Thoracic aorta (tissue), 2 donors: ENCODE results near the gene UBE2V1. TPM values are rescaled to one million over a fixed set of nuclear protein-coding genes. Genes with fewer than 3 reads are reported as not detected.

Experiments
- ATAC-seq: fragments of 150-250 bp; one replicate; pipeline ENCODE4 v1.8.0; 2017; ENCODE audit warnings: low read depth; ENCODE audit not compliant: insufficient number of reproducible peaks, low FRiP score
- DNase-seq: peaks from one replicate; pipeline ENCODE4 v3.0.0-alpha.2; 2020; ENCODE audit warnings: low spot score
- H3K27ac ChIP-seq, 2 donors: fragments of 200-600 bp; sonication (generic); 1 replicate in 1 of 2; 2 replicates in 1 of 2; pipeline ENCODE4 v1.5.1; 2016; ENCODE audit warnings: mild to moderate bottlenecking in 2 of 2, moderate library complexity in 2 of 2
- H3K27me3 ChIP-seq: fragments of 200-600 bp; sonication (generic); replicated peaks from 2 replicates; pipeline ENCODE4 v1.6.0; 2016; ENCODE audit warnings: mild to moderate bottlenecking; ENCODE audit not compliant: insufficient read depth
- H3K36me3 ChIP-seq: fragments of 200-600 bp; sonication (generic); one replicate; pipeline ENCODE4 v1.5.1; 2016
- H3K4me1 ChIP-seq, 2 donors: fragments of 200-600 bp; sonication (generic); 1 replicate in 1 of 2; 2 replicates in 1 of 2; pipeline versions ENCODE4 v1.5.1 to v1.6.0; 2016; ENCODE audit warnings: low read depth in 2 of 2, mild to moderate bottlenecking in 1 of 2; ENCODE audit not compliant: control insufficient read depth in 1 of 2
- H3K4me3 ChIP-seq: fragments of 200-600 bp; sonication (generic); 2 replicates; pipeline ENCODE4 v1.5.1; 2016; ENCODE audit warnings: mild to moderate bottlenecking
- H3K9me3 ChIP-seq: fragments of 200-600 bp; sonication (generic); 2 replicates; pipeline ENCODE4 v1.5.1; 2016
- CTCF ChIP-seq: fragments of 200-600 bp; sonication (generic); IDR thresholded peaks from one replicate; pipeline ENCODE4 v1.5.1; 2019; ENCODE audit warnings: antibody characterized with exemption
- total RNA-seq, 2 donors: library from RNA; depleted of rRNA; stranded (reverse); fragments of >200 nt; gene quantifications; one replicate each; pipeline versions ENCODE4 v1.1.0 to v1.2.3, GENCODE V29; 2016

The UBE2V1 gene
- total RNA-seq, 2 donors from 2014 or later = 91.7 to 98.4 TPM

DNA sequence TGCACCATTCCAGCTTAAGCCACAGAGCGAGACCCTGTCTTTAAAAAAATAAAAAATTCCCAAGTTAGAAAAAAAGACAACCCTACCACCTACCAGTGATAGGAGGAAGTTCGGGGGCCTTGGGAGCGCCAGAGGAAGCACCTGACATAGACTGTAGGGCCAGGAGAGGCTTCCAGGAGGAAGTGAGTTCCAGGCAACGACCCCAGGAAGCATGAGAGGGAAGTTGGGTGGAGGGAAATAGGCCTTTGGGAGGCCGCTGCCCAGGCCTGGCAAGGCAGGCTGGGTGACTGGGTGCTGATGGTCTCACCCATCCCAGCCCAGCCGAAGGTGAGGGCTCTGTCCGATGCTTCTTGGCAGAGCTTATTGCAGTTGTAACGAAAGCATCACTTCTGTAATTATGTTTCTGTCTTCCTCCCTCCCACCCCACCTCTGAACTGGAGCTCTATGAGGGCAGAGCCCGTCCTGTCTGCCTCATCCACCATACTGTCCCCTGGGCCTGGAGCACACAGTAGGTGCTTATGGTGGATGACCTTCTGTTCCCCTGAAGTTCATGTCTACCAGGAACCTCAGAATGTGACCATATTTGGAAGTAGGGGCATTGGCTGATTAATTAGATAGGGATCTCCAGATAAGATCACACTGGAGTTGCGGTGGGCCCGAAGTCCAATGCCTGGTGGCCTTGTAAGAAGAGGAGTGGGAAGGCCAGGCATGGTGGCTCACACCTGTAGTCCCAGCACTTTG, 54.1 kb downstream of the UBE2V1 start:
- Histone ChIP-seq H3K4me3 (no peak overlapping the region), H3K9me3 (no peaks in the 10 kb centered on the region), H3K27ac (no peak overlapping the region), H3K4me1 (peaks cover 12 to 16% of the 10 kb centered on the region in 2 donors), H3K36me3 (no peaks in the 10 kb centered on the region), H3K27me3 (no peaks in the 10 kb centered on the region)
- TF ChIP-seq CTCF = no peak
- DNase-seq (no peak), ATAC-seq (no peak)

DNA sequence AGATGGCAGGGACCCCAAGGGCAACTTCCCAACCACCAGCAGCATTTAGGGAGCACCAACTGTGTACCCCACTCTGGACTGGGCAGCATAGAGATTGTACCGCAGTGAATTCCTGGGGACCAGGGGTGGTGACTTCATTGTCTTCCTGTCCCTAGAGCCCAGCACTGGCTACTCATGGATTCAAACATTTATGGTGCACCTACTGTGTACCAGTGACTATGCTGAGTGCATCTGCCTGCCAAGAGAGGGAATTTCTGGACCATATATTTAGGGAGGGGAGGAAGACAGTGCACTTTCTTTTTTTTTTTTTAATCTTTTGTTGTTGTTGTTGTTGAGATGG, 55.3 kb downstream of the UBE2V1 start:
- Histone ChIP-seq H3K27me3 (no peaks in the 10 kb centered on the region), H3K9me3 (no peaks in the 10 kb centered on the region), H3K27ac (no peak overlapping the region), H3K36me3 (no peaks in the 10 kb centered on the region), H3K4me1 (peaks cover 12 to 16% of the 10 kb centered on the region in 2 donors), H3K4me3 (no peak overlapping the region)
- TF ChIP-seq CTCF = no peak
- ATAC-seq (no peak), DNase-seq (no peak)

GRCh38 chr20:50056951-50057713, 55.8 kb downstream of the UBE2V1 start:
- Histone ChIP-seq H3K27me3 (no peaks in the 10 kb centered on the region), H3K27ac (no peak overlapping the region), H3K9me3 (no peaks in the 10 kb centered on the region), H3K36me3 (no peaks in the 10 kb centered on the region), H3K4me3 (no peak overlapping the region), H3K4me1 (peaks cover 12 to 16% of the 10 kb centered on the region in 2 donors)
- no peak for TF ChIP-seq CTCF
- ATAC-seq = no peak
- no peak for DNase-seq

DNA sequence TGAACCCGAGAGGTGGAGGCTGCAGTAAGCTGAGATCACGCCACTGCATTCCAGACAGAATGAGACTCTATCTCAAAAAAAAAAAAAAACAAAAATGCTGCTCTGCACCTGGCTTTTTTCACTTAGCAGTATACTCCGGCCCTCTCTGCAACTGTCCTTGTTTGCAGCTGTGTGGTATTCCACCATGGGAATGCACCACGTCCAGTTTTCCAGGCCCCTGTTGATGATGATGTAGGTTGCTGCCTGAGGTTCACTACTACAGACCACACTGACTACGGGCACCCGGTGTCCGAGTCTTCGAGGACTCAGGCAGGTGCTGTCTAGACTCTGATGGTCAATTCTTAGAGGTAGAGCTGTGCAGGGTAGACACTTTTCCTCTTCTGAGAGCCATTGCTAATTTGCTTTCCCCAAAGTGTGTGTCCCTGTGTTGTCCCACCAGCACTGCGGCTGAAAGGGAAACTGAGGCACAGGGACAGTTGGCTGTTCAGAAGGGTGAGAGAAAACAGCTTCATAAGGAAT, 56.5 kb downstream of the UBE2V1 start:
- H3K4me3 ChIP-seq = no peak overlapping the region
- H3K36me3 ChIP-seq = no peaks in the 10 kb centered on the region
- no peaks in the 10 kb centered on the region for H3K27me3 ChIP-seq
- ATAC-seq (no peak), DNase-seq (no peak)
- H3K9me3 ChIP-seq = no peaks in the 10 kb centered on the region
- no peak overlapping the region for H3K27ac ChIP-seq
- no peak for TF ChIP-seq CTCF
- peaks cover 12 to 16% of the 10 kb centered on the region in 2 donors for H3K4me1 ChIP-seq

DNA sequence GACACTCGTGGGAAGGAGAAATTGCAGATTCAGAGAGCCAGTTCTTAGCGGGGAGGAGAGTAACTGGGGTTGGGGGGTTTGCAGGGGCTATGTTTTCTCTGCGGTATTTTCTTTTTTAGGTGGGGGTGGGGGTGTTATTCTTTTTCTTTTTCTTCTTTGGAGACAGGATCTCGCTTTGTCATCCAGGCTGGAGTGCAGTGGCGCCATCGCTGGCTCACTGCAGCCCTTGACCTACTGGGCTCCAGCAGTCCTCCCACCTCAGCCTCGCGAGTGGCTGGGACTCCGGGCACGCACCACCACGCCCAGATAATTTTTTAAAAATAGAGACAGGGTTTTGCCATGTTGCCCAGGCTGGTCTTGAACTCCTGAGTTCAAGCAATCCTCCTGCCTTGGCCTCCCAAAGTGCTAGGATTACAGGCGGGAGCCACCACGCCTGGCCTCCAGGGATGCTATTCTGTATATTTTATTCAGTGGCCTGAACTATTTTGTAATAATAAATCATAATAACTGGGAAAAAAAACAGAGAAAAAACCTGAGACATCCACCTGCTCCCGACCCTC, 57.3 kb downstream of the UBE2V1 start:
- H3K4me1 ChIP-seq = peaks cover 12 to 16% of the 10 kb centered on the region in 2 donors
- no peak for DNase-seq
- no peak for TF ChIP-seq CTCF
- H3K27me3 ChIP-seq = no peaks in the 10 kb centered on the region
- peak overlapping the region; percentile 10 to 55 for H3K27ac ChIP-seq
- H3K9me3 ChIP-seq = no peaks in the 10 kb centered on the region
- no peak for ATAC-seq
- H3K36me3 ChIP-seq = no peaks in the 10 kb centered on the region
- peak overlapping the region; percentile 52 for H3K4me3 ChIP-seq
